ENCODE data around the gene SCRG1. TPM values are rescaled to one million over a fixed set of nuclear protein-coding genes. Genes with fewer than 3 reads are reported as not detected.

Gene SCRG1
- polyA plus RNA-seq, 2 of the 4 experiments (the other 2 are of a cell fraction): not detected

DNA sequence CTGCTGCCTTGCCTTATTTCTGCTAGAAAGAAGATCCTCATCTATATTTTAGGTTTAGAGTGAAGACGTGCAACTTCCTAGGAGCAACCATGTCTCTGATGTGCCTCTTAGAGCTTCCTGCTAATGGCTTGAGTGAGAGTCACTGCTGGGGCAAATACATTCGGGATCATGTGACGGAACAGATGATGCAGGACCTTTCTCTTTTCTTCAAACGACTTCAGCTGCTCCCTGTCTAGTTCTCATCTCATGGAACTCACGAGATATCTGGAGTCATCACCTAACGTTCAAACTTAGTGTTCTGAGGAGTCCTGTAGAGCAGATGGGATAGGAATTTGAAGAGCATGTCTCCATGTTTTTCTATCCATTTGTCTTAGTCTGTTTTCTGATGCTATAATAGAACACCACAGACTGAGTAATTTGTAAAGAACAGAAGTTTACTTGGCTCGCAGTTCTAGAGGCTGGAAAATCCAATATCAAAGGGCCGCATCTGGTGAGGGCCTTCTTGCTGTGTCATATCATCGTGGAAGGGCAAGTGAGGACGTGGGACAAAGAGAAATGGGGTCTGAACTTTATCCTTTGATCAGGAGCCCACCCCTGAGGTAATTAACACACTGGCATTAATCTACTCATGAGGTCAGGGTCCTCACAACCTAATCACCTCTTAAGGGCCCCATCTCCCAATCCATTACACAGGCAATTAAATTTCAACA, 43.5 kb upstream of the SCRG1 start:
- CTCF ChIA-PET: interaction anchor here (1.2 kb wide), 1 partner anchor 123 kb away, joined by 3 read pairs; no protein-coding TSS in a partner anchor

DNA sequence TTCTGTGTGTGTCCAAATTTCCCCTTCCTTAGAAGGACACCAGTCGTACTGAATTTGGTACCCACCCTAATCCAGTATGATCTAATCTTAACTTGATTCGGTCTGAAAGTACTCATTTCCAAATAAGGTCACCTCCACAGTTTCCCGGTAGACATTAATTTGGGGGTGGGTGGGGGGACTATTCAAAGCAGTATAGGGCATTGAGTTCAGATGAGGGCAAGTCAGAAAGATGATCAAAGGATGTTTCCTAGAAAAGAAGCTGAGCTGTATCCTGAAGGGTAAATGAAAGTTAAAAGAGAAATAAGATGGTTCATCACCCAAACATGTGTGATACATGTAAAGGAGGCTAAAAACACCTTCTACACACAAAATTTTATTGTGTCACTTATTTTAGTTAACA, 42.0 kb upstream of the SCRG1 start:
- DNase-seq (ENCODE audit: low read depth in 1 of 2, low spot score in 1 of 2): no peak

More for the DNA sequence above, 43.5 kb upstream of the SCRG1 start:
- H3K27ac ChIP-seq: no peak overlapping the region
- no peaks in the 10 kb centered on the region for H3K4me1 ChIP-seq
- H3K9me3 ChIP-seq: 0 out of 3 replicates have a peak, but pooled peaks cover 4% of the 10 kb centered on the region
- POLR2A ChIA-PET: no interaction called here
- WGBS (ENCODE audit: missing lambda C conversion rate): 60% methylated on average over 10 of the region's 10 CpGs
- no peak overlapping the region for H3K4me3 ChIP-seq
- no peak for DNase-seq (ENCODE audit: low read depth in 1 of 2, low spot score in 1 of 2)
- no peak for ATAC-seq
- TF ChIP-seq HES2 (IDR thresholded peaks at IDR 0.05) (no peak), ZSCAN20 (CRISPR knock-in tag; IDR thresholded peaks at IDR 0.05) (no peak), CHD4 (IDR thresholded peaks at IDR 0.05; ENCODE audit: borderline replicate concordance) (no peak), RARB (CRISPR knock-in tag; IDR thresholded peaks at IDR 0.05) (no peak), RFX5 (IDR thresholded peaks at IDR 0.05) (no peak), RCOR1 (IDR thresholded peaks at IDR 0.05; ENCODE audit: low read depth, low read length) (no peak), JUNB (IDR thresholded peaks at IDR 0.05) (no peak), NFE2L2 (conservative IDR thresholded peaks at IDR 0.05; ENCODE audit: low read length) (no peak), FOXS1 (CRISPR knock-in tag; IDR thresholded peaks at IDR 0.05) (no peak), RNF2 (IDR thresholded peaks at IDR 0.05; ENCODE audit: borderline replicate concordance, low read depth) (no peak), ZNF302 (CRISPR knock-in tag; IDR thresholded peaks at IDR 0.05) (no peak), TP53 (CRISPR knock-in tag; IDR thresholded peaks at IDR 0.05) (no peak)
- TF ChIP-seq, protein P1, sequence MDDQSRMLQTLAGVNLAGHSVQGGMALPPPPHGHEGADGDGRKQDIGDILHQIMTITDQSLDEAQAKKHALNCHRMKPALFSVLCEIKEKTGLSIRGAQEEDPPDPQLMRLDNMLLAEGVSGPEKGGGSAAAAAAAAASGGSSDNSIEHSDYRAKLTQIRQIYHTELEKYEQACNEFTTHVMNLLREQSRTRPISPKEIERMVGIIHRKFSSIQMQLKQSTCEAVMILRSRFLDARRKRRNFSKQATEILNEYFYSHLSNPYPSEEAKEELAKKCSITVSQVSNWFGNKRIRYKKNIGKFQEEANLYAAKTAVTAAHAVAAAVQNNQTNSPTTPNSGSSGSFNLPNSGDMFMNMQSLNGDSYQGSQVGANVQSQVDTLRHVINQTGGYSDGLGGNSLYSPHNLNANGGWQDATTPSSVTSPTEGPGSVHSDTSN (IDR thresholded peaks at IDR 0.05): no peak
- TF ChIP-seq, protein P2, sequence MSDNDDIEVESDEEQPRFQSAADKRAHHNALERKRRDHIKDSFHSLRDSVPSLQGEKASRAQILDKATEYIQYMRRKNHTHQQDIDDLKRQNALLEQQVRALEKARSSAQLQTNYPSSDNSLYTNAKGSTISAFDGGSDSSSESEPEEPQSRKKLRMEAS (IDR thresholded peaks at IDR 0.05): no peak
- TF ChIP-seq, protein P3, sequence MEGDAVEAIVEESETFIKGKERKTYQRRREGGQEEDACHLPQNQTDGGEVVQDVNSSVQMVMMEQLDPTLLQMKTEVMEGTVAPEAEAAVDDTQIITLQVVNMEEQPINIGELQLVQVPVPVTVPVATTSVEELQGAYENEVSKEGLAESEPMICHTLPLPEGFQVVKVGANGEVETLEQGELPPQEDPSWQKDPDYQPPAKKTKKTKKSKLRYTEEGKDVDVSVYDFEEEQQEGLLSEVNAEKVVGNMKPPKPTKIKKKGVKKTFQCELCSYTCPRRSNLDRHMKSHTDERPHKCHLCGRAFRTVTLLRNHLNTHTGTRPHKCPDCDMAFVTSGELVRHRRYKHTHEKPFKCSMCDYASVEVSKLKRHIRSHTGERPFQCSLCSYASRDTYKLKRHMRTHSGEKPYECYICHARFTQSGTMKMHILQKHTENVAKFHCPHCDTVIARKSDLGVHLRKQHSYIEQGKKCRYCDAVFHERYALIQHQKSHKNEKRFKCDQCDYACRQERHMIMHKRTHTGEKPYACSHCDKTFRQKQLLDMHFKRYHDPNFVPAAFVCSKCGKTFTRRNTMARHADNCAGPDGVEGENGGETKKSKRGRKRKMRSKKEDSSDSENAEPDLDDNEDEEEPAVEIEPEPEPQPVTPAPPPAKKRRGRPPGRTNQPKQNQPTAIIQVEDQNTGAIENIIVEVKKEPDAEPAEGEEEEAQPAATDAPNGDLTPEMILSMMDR (IDR thresholded peaks at IDR 0.05): no peak
- no peak overlapping the region for H3K4me2 ChIP-seq
- no peak for FAIRE-seq

DNA sequence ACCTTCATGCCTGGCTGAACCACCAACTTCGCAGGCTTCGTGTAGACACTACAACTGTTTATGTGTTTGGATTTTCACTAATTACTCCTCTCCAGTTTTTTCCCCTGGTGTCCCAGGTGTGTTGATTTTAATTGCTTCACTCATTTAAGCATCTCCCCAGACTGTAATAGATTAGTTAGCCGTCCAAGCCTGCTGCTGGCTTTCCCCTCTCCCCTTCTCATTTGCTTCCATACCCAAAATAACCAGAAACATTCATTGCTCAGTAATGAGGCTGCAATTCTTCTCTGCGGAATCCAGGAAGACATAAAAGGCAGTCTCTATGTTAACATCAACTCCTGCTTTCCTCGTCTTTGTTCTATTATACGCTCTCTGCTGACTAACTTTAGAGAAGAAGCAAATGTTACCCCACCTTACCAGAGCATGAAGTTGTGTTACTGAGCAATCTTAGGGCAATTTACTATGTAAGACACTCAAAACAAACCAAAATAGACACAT, 37.9 kb upstream of the SCRG1 start:
- DNase-seq (ENCODE audit: low read depth in 1 of 2, low spot score in 1 of 2): no peak
- Histone ChIP-seq H3K4me3 (no peak overlapping the region), H3K4me1 (no peaks in the 10 kb centered on the region), H3K27ac (no peak overlapping the region), H3K4me2 (no peak overlapping the region), H3K9me3 (0 out of 3 replicates have a peak, but pooled peaks cover 4% of the 10 kb centered on the region)
- ChIA-PET POLR2A (no interaction called here), CTCF (no interaction called here)
- 85% methylated on average over 6 of the region's 6 CpGs for WGBS (ENCODE audit: missing lambda C conversion rate)
- ATAC-seq: no peak
- no peak for FAIRE-seq
- TF ChIP-seq KDM5A (IDR thresholded peaks at IDR 0.05) (no peak), EP300 (IDR thresholded peaks at IDR 0.05) (no peak), ZNF302 (CRISPR knock-in tag; IDR thresholded peaks at IDR 0.05) (no peak), HES2 (IDR thresholded peaks at IDR 0.05) (no peak), JUN (IDR thresholded peaks at IDR 0.05) (no peak)
- TF ChIP-seq, protein P4, sequence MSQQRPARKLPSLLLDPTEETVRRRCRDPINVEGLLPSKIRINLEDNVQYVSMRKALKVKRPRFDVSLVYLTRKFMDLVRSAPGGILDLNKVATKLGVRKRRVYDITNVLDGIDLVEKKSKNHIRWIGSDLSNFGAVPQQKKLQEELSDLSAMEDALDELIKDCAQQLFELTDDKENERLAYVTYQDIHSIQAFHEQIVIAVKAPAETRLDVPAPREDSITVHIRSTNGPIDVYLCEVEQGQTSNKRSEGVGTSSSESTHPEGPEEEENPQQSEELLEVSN (IDR thresholded peaks at IDR 0.05; ENCODE audit: borderline replicate concordance, low read depth): no peak

More for the DNA sequence above, 42.0 kb upstream of the SCRG1 start:
- ChIA-PET POLR2A (no interaction called here), CTCF (no interaction called here)
- Histone ChIP-seq H3K27ac (no peak overlapping the region), H3K4me1 (no peaks in the 10 kb centered on the region), H3K4me2 (no peak overlapping the region), H3K4me3 (no peak overlapping the region), H3K9me3 (0 out of 3 replicates have a peak, but pooled peaks cover 4% of the 10 kb centered on the region)
- ATAC-seq (no peak), FAIRE-seq (no peak)
- 61% methylated on average over 3 of the region's 3 CpGs for WGBS (ENCODE audit: missing lambda C conversion rate)
- TF ChIP-seq FOSB (CRISPR knock-in tag; IDR thresholded peaks at IDR 0.05) (no peak), HOXA7 (CRISPR knock-in tag; IDR thresholded peaks at IDR 0.05) (no peak), ESRRA (IDR thresholded peaks at IDR 0.05; ENCODE audit: borderline replicate concordance, low read length) (no peak), EP300 (IDR thresholded peaks at IDR 0.05) (no peak), RAD21 (conservative IDR thresholded peaks at IDR 0.05 in 1 of 2, IDR thresholded peaks at IDR 0.05 in 1 of 2) (no peak)
- TF ChIP-seq, protein P1 (IDR thresholded peaks at IDR 0.05): no peak

Measured in A549 (cell line).